IMR-90 (cell line): ENCODE data around the gene NXNL2. TPM values are rescaled to one million over a fixed set of nuclear protein-coding genes. Genes with fewer than 3 reads are reported as not detected.

Experiments
- ATAC-seq: fragments of 200-7000 bp; cut with Tn5 transposase; 2 replicates; pipeline ENCODE4 v1.9.1; 2020; ENCODE audit warnings: low read depth, mild to moderate bottlenecking, moderate library complexity
- BruUV-seq: library from RNA; stranded (reverse); fragments of 400-500 nt; replicated peaks from 2 replicates; lab custom pipeline; 2021; lab: Mats Ljungman, UMichigan
- CTCF ChIA-PET: fragments of 300-600 bp; formaldehyde crosslinking; extraction: SDS; loops from one replicate; lab custom pipeline; 2021; ENCODE audit warnings: antibody characterized with exemption; lab: Yijun Ruan, JAX
- POLR2A ChIA-PET: fragments of 300-600 bp; sonication (Branson Sonifier 250); formaldehyde crosslinking; loops from one replicate; lab custom pipeline; 2022; ENCODE audit warnings: antibody characterized with exemption; ENCODE audit not compliant: unreplicated experiment; lab: Charles Lee
- DNase-seq: peaks from one replicate; pipeline ENCODE4 v3.0.0; 2013
- H2AFZ ChIP-seq: replicated peaks from 2 replicates; pipeline ENCODE3; 2013; ENCODE audit warnings: low read length, mild to moderate bottlenecking; ENCODE audit not compliant: poor library complexity
- H2AK5ac ChIP-seq: 2 replicates; pipeline ENCODE4 v1.6.1; 2013; ENCODE audit warnings: low read depth, low read length, inconsistent platforms
- H2AK9ac ChIP-seq: replicated peaks from 2 replicates; pipeline ENCODE3; 2013; ENCODE audit warnings: mild to moderate bottlenecking, low read depth, low read length, moderate library complexity; ENCODE audit not compliant: poor library complexity
- H2BK120ac ChIP-seq: 2 replicates; pipeline ENCODE4 v1.6.1; 2013; ENCODE audit warnings: low read depth, low read length, inconsistent platforms
- H2BK15ac ChIP-seq: 3 replicates; pipeline ENCODE4 v1.6.1; 2013; ENCODE audit warnings: low read depth, low read length, inconsistent platforms
- H2BK20ac ChIP-seq: 2 replicates; pipeline ENCODE4 v1.6.1; 2013; ENCODE audit warnings: low read depth, mild to moderate bottlenecking, inconsistent platforms, low read length, moderate library complexity
- H2BK5ac ChIP-seq: 2 replicates; pipeline ENCODE4 v1.6.1; 2013; ENCODE audit warnings: mild to moderate bottlenecking, low read depth, low read length, inconsistent platforms; ENCODE audit not compliant: poor library complexity, severe bottlenecking
- H3K14ac ChIP-seq: replicated peaks from 2 replicates; pipeline ENCODE4 v1.6.1; 2013; ENCODE audit warnings: low read depth, low read length, inconsistent platforms
- H3K18ac ChIP-seq: 2 replicates; pipeline ENCODE4 v1.6.1; 2013; ENCODE audit warnings: low read depth, low read length, control low read depth
- H3K23ac ChIP-seq: 2 replicates; pipeline ENCODE4 v1.6.1; 2013; ENCODE audit warnings: low read depth, low read length, inconsistent platforms
- H3K27ac ChIP-seq: 2 replicates; pipeline ENCODE4 v1.5.1; 2013; ENCODE audit warnings: mild to moderate bottlenecking, control low read depth, low read length; ENCODE audit not compliant: insufficient read depth
- H3K27me3 ChIP-seq: 2 replicates; pipeline ENCODE4 v1.6.1; 2013; ENCODE audit warnings: low read length; ENCODE audit not compliant: control insufficient read depth, insufficient read depth
- H3K36me3 ChIP-seq: 2 replicates; pipeline ENCODE4 v1.6.1; 2013; ENCODE audit warnings: low read length, mixed read lengths; ENCODE audit not compliant: control insufficient read depth, insufficient read depth
- H3K4ac ChIP-seq: 2 replicates; pipeline ENCODE4 v1.6.1; 2013; ENCODE audit warnings: low read depth, low read length, inconsistent platforms
- H3K4me1 ChIP-seq: 2 replicates; pipeline ENCODE4 v1.6.1; 2013; ENCODE audit warnings: low read length, mixed read lengths; ENCODE audit not compliant: control insufficient read depth, insufficient read depth
- H3K4me2 ChIP-seq: 2 replicates; pipeline ENCODE4 v1.6.1; 2013; ENCODE audit warnings: low read depth, mild to moderate bottlenecking, control low read depth, low read length, moderate library complexity
- H3K4me3 ChIP-seq: 2 replicates; pipeline ENCODE4 v1.5.1; 2013; ENCODE audit warnings: low read depth, mild to moderate bottlenecking, control low read depth, low read length, moderate library complexity; ENCODE audit not compliant: insufficient read depth
- H3K56ac ChIP-seq: 2 replicates; pipeline ENCODE4 v1.6.1; 2013; ENCODE audit warnings: low read length, inconsistent platforms; ENCODE audit not compliant: insufficient read depth; ENCODE audit errors: extremely low read depth
- H3K79me1 ChIP-seq, 2 experiments: 2 replicates each; pipeline ENCODE4 v1.6.1; 2013; ENCODE audit warnings: low read length in 2 of 2, inconsistent platforms in 1 of 2, low read depth in 1 of 2
- H3K9ac ChIP-seq: 2 replicates; pipeline ENCODE4 v1.6.1; 2013; ENCODE audit warnings: low read depth, low read length, control low read depth
- H3K9me1 ChIP-seq: 2 replicates; pipeline ENCODE4 v1.6.1; 2013; ENCODE audit warnings: low read length, inconsistent platforms; ENCODE audit not compliant: insufficient read depth
- H3K9me3 ChIP-seq: 2 replicates; pipeline ENCODE4 v1.6.1; 2013; ENCODE audit warnings: low read length; ENCODE audit not compliant: control insufficient read depth, insufficient read depth
- H4K20me1 ChIP-seq: 2 replicates; pipeline ENCODE4 v1.6.1; 2013; ENCODE audit warnings: low read length, inconsistent platforms; ENCODE audit not compliant: insufficient read depth
- H4K5ac ChIP-seq: 2 replicates; pipeline ENCODE4 v1.6.1; 2013; ENCODE audit warnings: mild to moderate bottlenecking, low read depth, low read length, control low read depth
- H4K8ac ChIP-seq, 2 experiments: 2 replicates each; pipeline ENCODE4 v1.6.1; 2013; ENCODE audit warnings: low read depth in 2 of 2, low read length in 2 of 2, control low read depth in 1 of 2, inconsistent platforms in 1 of 2
- H4K91ac ChIP-seq: 2 replicates; pipeline ENCODE4 v1.6.1; 2013; ENCODE audit warnings: low read depth, low read length, inconsistent platforms; ENCODE audit not compliant: insufficient read depth
- BHLHE40 ChIP-seq: fragments of 150-350 bp; IDR thresholded peaks from 2 replicates; pipeline ENCODE4 v1.6.1; 2016; ENCODE audit warnings: mild to moderate bottlenecking, low read depth, low read length
- CHD1 ChIP-seq: IDR thresholded peaks from 2 replicates; pipeline ENCODE4 v1.6.1; 2012; ENCODE audit warnings: low read depth, low read length, improper control_type of control experiment
- ELK1 ChIP-seq: fragments of 150-350 bp; IDR thresholded peaks from 2 replicates; pipeline ENCODE4 v1.6.1; 2016; ENCODE audit warnings: low read depth, mild to moderate bottlenecking, low read length, moderate library complexity, borderline replicate concordance
- FOS ChIP-seq: fragments of 150-350 bp; IDR thresholded peaks from 2 replicates; pipeline ENCODE4 v1.6.1; 2016; ENCODE audit warnings: low read depth, low read length
- MAFK ChIP-seq: IDR thresholded peaks from 2 replicates; pipeline ENCODE4 v1.6.1; 2012; ENCODE audit warnings: low read depth, low read length, improper control_type of control experiment
- MAZ ChIP-seq: IDR thresholded peaks from 2 replicates; pipeline ENCODE4 v1.6.1; 2012; ENCODE audit warnings: low read depth, mild to moderate bottlenecking, low read length, improper control_type of control experiment, moderate library complexity, borderline replicate concordance
- POLR2A ChIP-seq: IDR thresholded peaks from 2 replicates; pipeline ENCODE4 v1.6.1; 2012; ENCODE audit warnings: mild to moderate bottlenecking, low read depth, low read length
- RAD21 ChIP-seq: IDR thresholded peaks from 2 replicates; pipeline ENCODE4 v1.6.1; 2012; ENCODE audit warnings: low read length, improper control_type of control experiment
- RCOR1 ChIP-seq: IDR thresholded peaks from 2 replicates; pipeline ENCODE4 v1.6.1; 2012; ENCODE audit warnings: mild to moderate bottlenecking, low read length, improper control_type of control experiment; ENCODE audit not compliant: insufficient replicate concordance
- SMC3 ChIP-seq: fragments of 150-350 bp; IDR thresholded peaks from 2 replicates; pipeline ENCODE4 v1.6.1; 2016; ENCODE audit warnings: low read depth, mild to moderate bottlenecking, antibody characterized with exemption, low read length, moderate library complexity
- USF2 ChIP-seq: fragments of 150-350 bp; IDR thresholded peaks from 2 replicates; pipeline ENCODE4 v1.6.1; 2017; ENCODE audit warnings: mild to moderate bottlenecking, antibody characterized with exemption, low read length, low read depth
- WGBS, 2 experiments: methylation state at CpG; one replicate each; pipeline versions ENCODE4 v1.1.5 to v1.1.7; 2013; ENCODE audit warnings: missing lambda C conversion rate in 2 of 2; ENCODE audit not compliant: insufficient read length in 1 of 2; ENCODE audit errors: extremely low coverage in 2 of 2; 5-methylcytosine and 5-hydroxymethylcytosine counted together
- dilution Hi-C: fragments of 300-500 bp; cut with HindIII; formaldehyde crosslinking; loops from one replicate; pipeline ENCODE4 v1.14.3; 2018; ENCODE audit warnings: low sequenced_read_pairs; ENCODE audit not compliant: unreplicated experiment
- in situ Hi-C: fragments of 300-500 bp; cut with MboI; formaldehyde crosslinking; loops from 3 replicates; pipeline ENCODE4 v1.14.3; 2019; ENCODE audit warnings: low sequenced_read_pairs, inconsistent platforms, mixed read lengths
- intact Hi-C: fragments of 100-400 bp; cut with micrococcal nuclease; formaldehyde crosslinking; loops from 2 replicates; pipeline ENCODE4 v1.10.0; 2022
- polyA plus RNA-seq, 3 experiments: library from polyadenylated mRNA; depleted of rRNA; stranded (reverse); fragments of >200 nt; gene quantifications; 2 replicates each; pipeline ENCODE4 v1.2.3, GENCODE V29; 2012; ENCODE audit warnings: low replicate concordance in 1 of 3
- total RNA-seq: library from RNA; depleted of rRNA; stranded (reverse); fragments of >200 nt; gene quantifications from 2 replicates; pipeline ENCODE4 v1.2.3, GENCODE V29; 2012

The NXNL2 gene
- total and polyA plus RNA-seq, 2 of the 4 experiments (the other 2 are of a cell fraction) = 3.2 to 6.4 TPM

- no peak overlapping the region for H2BK20ac ChIP-seq
- H4K91ac ChIP-seq = no peak overlapping the region
- no peak overlapping the region for H3K56ac ChIP-seq
- no peak for DNase-seq
- in situ Hi-C loops (loop anchor here (25.0 kb wide), 1 partner anchor 839 kb away; no protein-coding TSS in a partner anchor), intact Hi-C loops (no loop called here), dilution Hi-C loops (no loop called here)
- H2AK5ac ChIP-seq = no peak overlapping the region
- ATAC-seq = no peak
- H3K9me3 ChIP-seq = peaks cover 2% of the 10 kb centered on the region; the same call in 1 of the 2 replicates
- no peaks in the 10 kb centered on the region for H4K20me1 ChIP-seq
- H3K14ac ChIP-seq = no peak overlapping the region
- H3K9me1 ChIP-seq = 0 out of 2 replicates have a peak, but pooled peaks cover 3% of the 10 kb centered on the region
- no CpG with 5 or more reads among the region's 2 CpGs for WGBS, 2 experiments
- H2AK9ac ChIP-seq = no peak overlapping the region
- H3K9ac ChIP-seq = no peak overlapping the region
- H2BK5ac ChIP-seq = no peak overlapping the region
- ChIA-PET POLR2A (no interaction called here), CTCF (no interaction called here)
- peaks cover 2% of the 10 kb centered on the region; the same call in 1 of the 2 replicates for H3K4me1 ChIP-seq
- H3K4me2 ChIP-seq = no peak overlapping the region
- H3K79me1 ChIP-seq = peaks cover 3 to 26% of the 10 kb centered on the region in 2 experiments; a peak in 3 of 4 replicates
- H4K5ac ChIP-seq = no peak overlapping the region
- no peaks in the 10 kb centered on the region for H3K36me3 ChIP-seq
- no peak overlapping the region for H2BK120ac ChIP-seq
- no peak overlapping the region for H2AFZ ChIP-seq
- no peak overlapping the region for H3K27ac ChIP-seq
- no peaks in the 10 kb centered on the region for H3K27me3 ChIP-seq
- TF ChIP-seq ELK1 (no peak), RAD21 (no peak), MAFK (no peak), USF2 (no peak), BHLHE40 (no peak), MAZ (no peak), SMC3 (no peak), CHD1 (no peak), RCOR1 (no peak), FOS (no peak), POLR2A (no peak)
- no TSS peak for BruUV-seq
- no peak overlapping the region for H3K4me3 ChIP-seq
- no peak overlapping the region for H3K23ac ChIP-seq
- H4K8ac ChIP-seq = no peak overlapping the region
- H3K18ac ChIP-seq = no peak overlapping the region
- H2BK15ac ChIP-seq = no peak overlapping the region
- H3K4ac ChIP-seq = no peak overlapping the region
Observed at GRCh38 chr9:88551546-88552137, 16.7 kb downstream of the NXNL2 start.
